Activated CD8-positive, alpha-beta memory T cell treated with anti-CD3 and anti-CD28 coated beads, Interleukin-2, amount 50 U/mL, for 24 hours (primary cell): ENCODE data around the gene AKAP6.

Experiments
- DNase-seq: peaks from one replicate; pipeline ENCODE4 v3.0.0-alpha.2; 2020; ENCODE audit errors: extremely low read depth

AKAP6 gene

DNA sequence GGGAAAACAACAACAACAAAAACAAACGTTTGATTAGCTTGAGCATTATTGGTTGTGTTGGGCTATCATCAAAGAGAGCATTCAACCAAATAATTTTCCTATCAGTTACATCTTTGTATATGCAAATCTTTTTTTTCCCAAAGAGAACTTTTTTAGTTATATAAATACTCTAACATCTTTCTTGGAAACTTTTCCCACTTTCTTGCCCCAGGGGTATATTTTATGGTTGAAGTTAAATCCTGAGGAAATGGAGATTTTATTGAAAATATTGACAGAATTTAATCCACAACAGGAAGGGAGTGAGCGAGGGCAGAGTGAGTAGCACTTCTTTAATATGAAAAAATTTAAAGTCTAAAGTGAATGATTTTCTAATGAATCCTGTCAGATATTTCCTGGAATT, 488.7 kb downstream of the AKAP6 start:
- no peak for DNase-seq

- no peak for DNase-seq
Observed at GRCh38 chr14:32818581-32818980, 489.5 kb downstream of the AKAP6 start.

GRCh38 chr14:32820181-32820580, 491.1 kb downstream of the AKAP6 start:
- no peak for DNase-seq

- DNase-seq: no peak
Observed at GRCh38 chr14:32820682-32821081, 491.6 kb downstream of the AKAP6 start.

GRCh38 chr14:32821964-32822653, 493.0 kb downstream of the AKAP6 start:
- no peak for DNase-seq

- no peak for DNase-seq
Observed at GRCh38 chr14:32823706-32824105, 494.6 kb downstream of the AKAP6 start.

DNA sequence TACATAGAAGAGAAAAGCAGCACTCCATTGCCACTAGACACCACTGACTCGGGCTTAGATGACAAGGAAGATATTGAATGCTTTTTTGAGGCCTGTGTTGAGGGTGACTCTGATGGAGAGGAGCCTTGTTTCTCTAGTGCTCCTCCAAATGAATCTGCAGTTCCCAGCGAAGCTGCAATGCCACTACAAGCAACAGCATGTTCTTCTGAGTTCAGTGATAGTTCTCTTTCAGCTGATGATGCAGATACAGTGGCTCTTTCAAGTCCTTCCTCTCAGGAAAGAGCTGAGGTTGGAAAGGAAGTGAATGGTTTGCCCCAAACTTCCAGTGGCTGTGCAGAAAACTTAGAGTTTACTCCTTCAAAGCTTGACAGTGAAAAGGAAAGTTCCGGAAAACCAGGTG, 495.1 kb downstream of the AKAP6 start:
- DNase-seq: no peak

GRCh38 chr14:32825058-32825457, 496.0 kb downstream of the AKAP6 start:
- DNase-seq: no peak

DNA sequence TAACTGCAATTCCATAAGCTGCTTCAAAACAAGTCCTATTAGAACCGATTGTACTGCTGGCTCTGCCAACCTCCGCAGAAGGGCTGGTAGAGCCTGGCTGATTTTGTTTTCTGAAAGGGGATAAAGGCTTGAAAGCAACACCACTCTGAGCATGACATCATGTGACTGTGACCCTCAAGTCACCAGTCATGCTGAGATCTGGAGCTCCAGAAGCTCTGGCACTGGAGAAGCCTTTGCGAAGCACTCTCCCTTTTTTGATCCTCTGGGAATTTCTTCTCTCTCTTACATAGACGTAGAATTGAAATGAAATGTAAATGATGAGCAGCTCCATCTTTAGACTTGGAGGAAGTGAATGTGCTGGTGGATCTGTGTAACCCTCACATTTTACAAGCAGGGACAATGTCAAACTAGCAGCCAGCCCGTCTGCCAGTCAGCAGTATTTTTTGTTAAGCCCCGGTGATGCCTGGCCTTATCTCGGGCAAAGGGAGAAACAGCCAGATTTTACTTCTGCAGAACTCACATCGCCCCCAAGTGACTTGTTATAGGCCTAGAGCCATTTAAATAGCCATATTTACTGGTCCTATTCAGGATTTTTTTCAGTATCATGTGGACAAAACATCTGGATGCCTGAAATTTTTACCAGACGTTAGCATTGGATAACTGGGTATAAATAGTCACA, 497.4 kb downstream of the AKAP6 start:
- no peak for DNase-seq

DNA sequence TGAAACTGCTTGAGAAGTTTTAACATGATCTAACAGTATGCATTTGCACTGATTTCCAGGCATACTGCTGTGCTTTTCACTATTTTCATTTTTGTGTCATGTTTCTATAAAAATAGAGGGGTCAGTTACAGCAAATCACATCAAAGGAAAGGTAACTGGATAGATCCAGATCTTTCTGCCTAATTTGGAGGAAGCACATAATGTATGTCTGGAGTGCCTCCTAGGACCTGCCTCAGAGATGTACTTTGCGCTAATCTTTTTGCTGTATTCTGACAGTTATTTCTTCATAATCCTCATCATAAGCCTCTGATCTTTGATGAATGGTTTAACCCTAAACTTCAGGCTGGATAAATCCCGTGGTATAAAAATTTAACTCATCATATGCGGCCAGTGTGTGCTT, 498.4 kb downstream of the AKAP6 start:
- no peak for DNase-seq

DNA sequence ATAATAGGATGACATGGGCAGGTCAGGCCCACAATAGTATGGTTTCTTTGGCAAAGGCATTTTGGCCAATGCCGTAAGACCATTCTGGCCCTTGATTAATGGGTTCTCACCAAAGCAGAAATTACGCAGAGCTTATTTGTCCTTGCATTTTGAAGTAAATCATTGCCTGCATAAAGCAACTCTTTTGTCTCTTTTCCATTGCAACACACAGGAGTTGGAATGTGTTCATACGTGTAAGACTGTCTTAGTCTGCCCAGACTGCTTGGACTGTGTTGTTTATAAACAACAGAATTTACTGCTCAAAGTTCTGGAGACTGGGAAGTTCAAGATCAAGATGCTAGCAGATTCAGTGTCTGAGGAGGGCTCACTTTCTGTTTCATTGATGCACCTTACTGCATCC, 506.8 kb downstream of the AKAP6 start:
- no peak for DNase-seq

- no peak for DNase-seq
Observed at GRCh38 chr14:32841698-32842097, 512.6 kb downstream of the AKAP6 start.

DNA sequence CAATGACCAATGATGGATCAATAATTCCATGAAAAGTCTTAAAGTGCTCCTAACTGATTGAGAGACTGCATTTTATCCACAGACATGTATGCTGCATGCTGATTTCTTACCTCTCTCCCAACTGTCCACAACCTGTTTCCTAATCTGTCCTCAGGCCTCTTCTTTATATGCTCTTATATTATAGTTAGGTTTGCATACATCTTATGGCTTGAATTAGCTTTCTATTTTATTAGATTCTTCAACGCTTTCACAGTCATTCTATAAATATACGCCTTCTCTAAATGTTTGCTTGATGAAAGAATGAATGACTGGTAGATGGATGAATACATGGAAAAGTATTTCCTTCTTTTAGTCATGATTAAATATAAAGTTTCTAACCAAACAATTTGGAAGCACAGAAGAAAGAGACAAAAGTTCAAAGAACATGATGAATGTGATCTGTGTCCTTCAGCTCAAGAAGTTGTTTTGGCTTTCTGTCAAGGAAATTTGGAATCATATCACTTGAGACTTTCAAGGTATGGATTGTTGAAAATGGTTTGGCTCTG, 517.8 kb downstream of the AKAP6 start:
- DNase-seq: no peak

DNA sequence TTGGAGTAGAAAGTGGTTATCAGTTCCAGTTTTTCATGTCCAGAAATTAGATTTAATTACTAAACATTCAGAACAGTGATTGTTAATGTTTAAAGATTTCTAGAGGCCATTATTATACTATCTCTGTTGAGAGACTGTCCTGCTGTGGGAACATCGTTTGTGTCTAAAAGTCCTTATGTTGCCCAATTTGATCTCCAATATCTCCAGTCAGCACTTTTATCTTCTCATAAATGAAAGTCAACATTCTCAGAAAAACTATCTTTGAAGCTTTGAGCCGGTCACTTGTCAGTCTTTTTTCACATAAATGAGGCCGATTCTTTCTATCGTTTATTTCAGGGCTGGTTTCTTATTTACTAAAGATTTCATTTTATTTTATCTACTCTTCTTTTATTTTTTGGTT, 518.8 kb downstream of the AKAP6 start:
- DNase-seq: no peak

GRCh38 chr14:32865827-32866376, 536.8 kb downstream of the AKAP6 start:
- no peak for DNase-seq

- no peak for DNase-seq
Observed at GRCh38 chr14:32883188-32883587, 554.1 kb downstream of the AKAP6 start.
